Measurements from ENCODE around the gene CELSR1.

- TF ChIP-seq CTCF (IDR thresholded peaks at IDR 0.05 in 8 of 11, conservative IDR thresholded peaks at IDR 0.05 in 3 of 11) = no peak
- no peak for TF ChIP-seq POLR2A (IDR thresholded peaks at IDR 0.05)
Measured at GRCh38 chr22:46421267-46421666, 116.2 kb downstream of the CELSR1 start.

Measured in spleen (tissue), 7 donors.